ENCODE results near the gene ATF6. TPM values are rescaled to one million over a fixed set of nuclear protein-coding genes. Genes with fewer than 3 reads are reported as not detected.

Gene ATF6
- total RNA-seq, 6 experiments from 2014 or later = 16.5 to 24.4 (median 20.4) TPM

- ATAC-seq (peak in 1 of 4 donors; percentile 32), DNase-seq (no peak)
- no peaks in the 10 kb centered on the region for H3K4me1 ChIP-seq
- H3K27ac ChIP-seq = no peak overlapping the region
- H3K27me3 ChIP-seq = no peaks in the 10 kb centered on the region
- no peak overlapping the region for H3K4me3 ChIP-seq
- intact Hi-C loops (cut with DNase I) = no loop called here
- WGBS (ENCODE audit: insufficient coverage, low coverage, low lambda C conversion rate, missing lambda C conversion rate) = 40% methylated on average over 1 of the region's 1 CpG
- TF ChIP-seq CTCF (IDR thresholded peaks at IDR 0.05) = no peak
- TF ChIP-seq POLR2A (IDR thresholded peaks at IDR 0.05) = no peak
- H3K36me3 ChIP-seq = peaks cover 0 to 4% (median 4%) of the 10 kb centered on the region in 4 donors
- no peaks in the 10 kb centered on the region for H3K9me3 ChIP-seq
Measured at GRCh38 chr1:161843156-161843555, 77.0 kb downstream of the ATF6 start.

DNA sequence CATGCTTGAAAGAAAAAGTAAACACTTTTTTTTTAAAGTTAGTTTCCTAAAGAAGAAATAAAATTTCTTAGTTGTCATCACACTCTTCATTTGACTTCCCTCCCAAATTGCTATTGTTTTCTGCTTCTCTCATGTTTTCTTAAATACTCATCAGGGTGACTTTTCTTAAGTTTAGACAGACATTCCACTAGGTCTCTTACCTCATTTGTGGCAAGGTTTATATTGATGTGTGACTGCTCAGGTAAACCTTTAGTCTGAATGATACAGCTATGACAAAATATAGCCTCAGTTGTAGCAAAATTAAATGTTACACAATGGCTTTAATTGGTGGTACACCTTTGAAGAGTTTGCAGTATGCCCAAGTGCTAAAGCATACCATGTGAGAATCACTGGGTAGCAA lies 78.6 kb downstream of the ATF6 start:
- ATAC-seq (no peak), DNase-seq (no peak)
- peaks cover 0 to 4% (median 2%) of the 10 kb centered on the region in 4 donors for H3K36me3 ChIP-seq
- H3K4me3 ChIP-seq = no peak overlapping the region
- intact Hi-C loops (cut with DNase I) = no loop called here
- H3K9me3 ChIP-seq = no peaks in the 10 kb centered on the region
- H3K27me3 ChIP-seq = no peaks in the 10 kb centered on the region
- H3K4me1 ChIP-seq = no peaks in the 10 kb centered on the region
- TF ChIP-seq CTCF (IDR thresholded peaks at IDR 0.05) (no peak), POLR2A (IDR thresholded peaks at IDR 0.05) (no peak)
- no peak overlapping the region for H3K27ac ChIP-seq

- WGBS (ENCODE audit: insufficient coverage, low coverage, low lambda C conversion rate, missing lambda C conversion rate) = 0% methylated on average over 1 of the region's 1 CpG
- intact Hi-C loops (cut with DNase I) = no loop called here
- peaks cover 4 to 29% (median 5%) of the 10 kb centered on the region in 4 donors for H3K36me3 ChIP-seq
- H3K4me3 ChIP-seq = no peak overlapping the region
- no peak for TF ChIP-seq POLR2A (IDR thresholded peaks at IDR 0.05)
- H3K4me1 ChIP-seq = no peaks in the 10 kb centered on the region
- H3K27me3 ChIP-seq = no peaks in the 10 kb centered on the region
- no peak for DNase-seq
- H3K9me3 ChIP-seq = no peaks in the 10 kb centered on the region
- no peak for ATAC-seq
- H3K27ac ChIP-seq = no peak overlapping the region
Measured at GRCh38 chr1:161848676-161849075, 82.6 kb downstream of the ATF6 start.

DNA sequence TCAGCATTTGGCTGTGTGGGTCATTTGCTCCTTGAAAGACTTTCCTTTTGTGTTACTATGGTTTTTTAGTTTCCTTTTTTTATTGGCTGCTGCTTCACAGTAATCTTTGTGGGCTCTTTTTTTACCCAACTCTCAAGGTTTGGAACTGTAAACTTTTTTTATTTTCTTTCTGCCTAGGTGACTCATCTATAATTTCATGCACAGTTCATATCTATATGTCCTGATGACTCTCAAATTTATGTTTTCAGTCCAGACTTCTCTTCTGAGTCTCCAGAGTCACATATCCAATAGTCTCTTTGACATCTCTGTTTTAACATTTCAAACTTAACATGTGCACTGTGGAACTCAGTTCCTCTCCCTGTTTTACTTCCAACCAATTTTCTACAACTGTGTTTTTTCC lies 83.4 kb downstream of the ATF6 start:
- Histone ChIP-seq H3K4me1 (no peaks in the 10 kb centered on the region), H3K36me3 (peaks cover 4 to 34% (median 5%) of the 10 kb centered on the region in 4 donors), H3K27me3 (no peaks in the 10 kb centered on the region), H3K27ac (no peak overlapping the region), H3K4me3 (no peak overlapping the region), H3K9me3 (no peaks in the 10 kb centered on the region)
- ATAC-seq (no peak), DNase-seq (no peak)
- TF ChIP-seq POLR2A (IDR thresholded peaks at IDR 0.05) (no peak), CTCF (IDR thresholded peaks at IDR 0.05) (no peak)
- intact Hi-C loops (cut with DNase I) = no loop called here

DNA sequence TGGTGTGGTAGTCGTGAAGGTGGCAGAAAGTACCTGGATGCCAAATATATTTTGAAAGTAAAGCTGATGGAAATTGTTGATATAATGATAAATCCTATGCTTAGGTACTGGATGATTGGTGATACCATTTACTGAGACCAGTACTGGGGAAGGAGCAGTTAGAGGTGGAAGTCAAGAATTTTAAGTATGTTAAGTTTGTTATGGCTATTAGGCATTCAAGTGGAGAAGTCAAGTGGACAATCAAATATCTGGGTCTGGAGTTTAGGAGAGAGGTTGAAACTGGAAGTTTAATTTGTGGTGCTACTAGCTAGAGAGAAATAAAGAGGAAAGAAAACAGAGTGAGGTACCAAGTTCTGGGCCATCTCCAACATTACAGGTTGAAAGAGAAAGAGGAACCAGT lies 89.1 kb downstream of the ATF6 start:
- no peak for DNase-seq
- WGBS (ENCODE audit: insufficient coverage, low coverage, low lambda C conversion rate, missing lambda C conversion rate) = 100% methylated on average over 1 of the region's 1 CpG

More for the DNA sequence above, 89.1 kb downstream of the ATF6 start:
- peaks cover 4 to 33% (median 7%) of the 10 kb centered on the region in 4 donors for H3K36me3 ChIP-seq
- H3K27ac ChIP-seq = no peak overlapping the region
- no peak for ATAC-seq
- H3K4me3 ChIP-seq = no peak overlapping the region
- no peaks in the 10 kb centered on the region for H3K9me3 ChIP-seq
- TF ChIP-seq CTCF (IDR thresholded peaks at IDR 0.05) (no peak), POLR2A (IDR thresholded peaks at IDR 0.05) (no peak)
- no peaks in the 10 kb centered on the region for H3K4me1 ChIP-seq
- intact Hi-C loops (cut with DNase I) = no loop called here
- H3K27me3 ChIP-seq = no peaks in the 10 kb centered on the region
